Measurements from ENCODE around the gene CARHSP1.

DNA sequence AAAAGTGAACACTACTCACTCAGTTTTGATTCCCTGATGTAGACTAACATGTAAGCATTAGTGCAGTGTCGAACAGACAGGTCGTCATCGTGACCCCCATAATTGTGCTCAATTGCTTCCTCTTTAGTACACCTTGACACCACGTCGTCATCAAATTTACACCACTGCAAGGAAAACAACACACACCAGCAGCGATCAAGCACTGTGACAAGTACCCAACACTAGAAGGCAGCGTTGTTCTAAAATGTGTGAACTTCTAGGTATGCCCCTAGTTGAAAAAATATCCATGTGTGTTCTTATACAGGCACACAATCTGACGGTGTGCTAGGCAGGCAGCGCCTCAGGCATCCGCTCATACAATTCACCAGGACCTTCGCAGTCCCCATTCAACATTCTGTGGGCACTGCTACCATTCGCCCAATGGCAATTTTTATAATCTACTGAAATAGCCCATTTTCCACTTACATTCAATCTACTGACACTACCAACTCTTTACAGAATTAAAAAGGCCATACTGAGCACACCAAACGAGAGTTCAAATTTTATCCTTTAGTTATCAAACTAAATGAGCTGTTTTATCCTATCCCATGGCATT, 36.5 kb upstream of the CARHSP1 start:
- TF ChIP-seq HOXB5 (CRISPR knock-in tag; IDR thresholded peaks at IDR 0.05) (no peak), ESRRA (IDR thresholded peaks at IDR 0.05; ENCODE audit: borderline replicate concordance, low read length) (no peak), NFE2L2 (conservative IDR thresholded peaks at IDR 0.05; ENCODE audit: low read length) (no peak), ZFP36 (IDR thresholded peaks at IDR 0.05; ENCODE audit: borderline replicate concordance, partially characterized antibody) (no peak), CBX2 (IDR thresholded peaks at IDR 0.05; ENCODE audit: borderline replicate concordance, low read depth) (no peak), EP300 (IDR thresholded peaks at IDR 0.05) (no peak), POLR2A (IDR thresholded peaks at IDR 0.05; ENCODE audit: low read length) (no peak), JUN (IDR thresholded peaks at IDR 0.05) (no peak)
- TF ChIP-seq, protein P1, sequence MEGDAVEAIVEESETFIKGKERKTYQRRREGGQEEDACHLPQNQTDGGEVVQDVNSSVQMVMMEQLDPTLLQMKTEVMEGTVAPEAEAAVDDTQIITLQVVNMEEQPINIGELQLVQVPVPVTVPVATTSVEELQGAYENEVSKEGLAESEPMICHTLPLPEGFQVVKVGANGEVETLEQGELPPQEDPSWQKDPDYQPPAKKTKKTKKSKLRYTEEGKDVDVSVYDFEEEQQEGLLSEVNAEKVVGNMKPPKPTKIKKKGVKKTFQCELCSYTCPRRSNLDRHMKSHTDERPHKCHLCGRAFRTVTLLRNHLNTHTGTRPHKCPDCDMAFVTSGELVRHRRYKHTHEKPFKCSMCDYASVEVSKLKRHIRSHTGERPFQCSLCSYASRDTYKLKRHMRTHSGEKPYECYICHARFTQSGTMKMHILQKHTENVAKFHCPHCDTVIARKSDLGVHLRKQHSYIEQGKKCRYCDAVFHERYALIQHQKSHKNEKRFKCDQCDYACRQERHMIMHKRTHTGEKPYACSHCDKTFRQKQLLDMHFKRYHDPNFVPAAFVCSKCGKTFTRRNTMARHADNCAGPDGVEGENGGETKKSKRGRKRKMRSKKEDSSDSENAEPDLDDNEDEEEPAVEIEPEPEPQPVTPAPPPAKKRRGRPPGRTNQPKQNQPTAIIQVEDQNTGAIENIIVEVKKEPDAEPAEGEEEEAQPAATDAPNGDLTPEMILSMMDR (IDR thresholded peaks at IDR 0.05), result peak; percentile 27
- TF ChIP-seq, protein P2, sequence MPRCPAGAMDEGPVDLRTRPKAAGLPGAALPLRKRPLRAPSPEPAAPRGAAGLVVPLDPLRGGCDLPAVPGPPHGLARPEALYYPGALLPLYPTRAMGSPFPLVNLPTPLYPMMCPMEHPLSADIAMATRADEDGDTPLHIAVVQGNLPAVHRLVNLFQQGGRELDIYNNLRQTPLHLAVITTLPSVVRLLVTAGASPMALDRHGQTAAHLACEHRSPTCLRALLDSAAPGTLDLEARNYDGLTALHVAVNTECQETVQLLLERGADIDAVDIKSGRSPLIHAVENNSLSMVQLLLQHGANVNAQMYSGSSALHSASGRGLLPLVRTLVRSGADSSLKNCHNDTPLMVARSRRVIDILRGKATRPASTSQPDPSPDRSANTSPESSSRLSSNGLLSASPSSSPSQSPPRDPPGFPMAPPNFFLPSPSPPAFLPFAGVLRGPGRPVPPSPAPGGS (IDR thresholded peaks at IDR 0.05), result no peak
